H1 (cell line): Measurements from ENCODE around the gene MZF1. TPM values are rescaled to one million over a fixed set of nuclear protein-coding genes. Genes with fewer than 3 reads are reported as not detected.

ENCODE experiments used
- CTCF ChIA-PET: fragments of 300-600 bp; sonication (Branson Sonifier 250); formaldehyde crosslinking; loops from one replicate; lab custom pipeline; 2021; ENCODE audit not compliant: partially characterized antibody; lab: Charles Lee
- POLR2A ChIA-PET: fragments of 300-600 bp; sonication (Branson Sonifier 250); formaldehyde crosslinking; loops from one replicate; lab custom pipeline; 2021; ENCODE audit warnings: inconsistent platforms; ENCODE audit not compliant: partially characterized antibody; lab: Charles Lee
- DNase-seq, 2 experiments: peaks; one replicate each; pipeline versions ENCODE4 v3.0.0 to v3.0.0-alpha.2; 2010 to 2022; ENCODE audit warnings: low spot score in 2 of 2, low read depth in 1 of 2, mixed read lengths in 1 of 2
- FAIRE-seq: peaks from 2 replicates; lab custom pipeline; 2011; peaks lifted over from hg19 to GRCh38; lab: Jason Lieb, UNC
- H2AFZ ChIP-seq: 2 replicates; pipeline ENCODE4 v1.8.1; 2012; ENCODE audit warnings: low read length, inconsistent platforms
- H2AK5ac ChIP-seq: 2 replicates; pipeline ENCODE4 v1.6.1; 2013; ENCODE audit warnings: low read depth, low read length
- H2BK120ac ChIP-seq: replicated peaks from 2 replicates; pipeline ENCODE3; 2013; ENCODE audit warnings: low read depth, low read length, inconsistent platforms
- H2BK12ac ChIP-seq: 2 replicates; pipeline ENCODE4 v1.6.1; 2013; ENCODE audit warnings: low read depth, low read length
- H2BK15ac ChIP-seq: 2 replicates; pipeline ENCODE4 v1.6.1; 2013; ENCODE audit warnings: low read length
- H2BK20ac ChIP-seq: 2 replicates; pipeline ENCODE4 v1.6.1; 2013; ENCODE audit warnings: low read length
- H2BK5ac ChIP-seq: 2 replicates; pipeline ENCODE4 v1.6.1; 2013; ENCODE audit warnings: low read depth, low read length
- H3K14ac ChIP-seq: 2 replicates; pipeline ENCODE4 v1.6.1; 2013; ENCODE audit warnings: inconsistent platforms; ENCODE audit not compliant: insufficient read length
- H3K18ac ChIP-seq: 2 replicates; pipeline ENCODE4 v1.6.1; 2013; ENCODE audit warnings: low read length; ENCODE audit errors: extremely low read depth
- H3K23ac ChIP-seq: 2 replicates; pipeline ENCODE4 v1.6.1; 2013; ENCODE audit warnings: inconsistent platforms; ENCODE audit not compliant: insufficient read length
- H3K23me2 ChIP-seq: 2 replicates; pipeline ENCODE4 v1.6.1; 2013; ENCODE audit warnings: low read depth, low read length
- H3K27ac ChIP-seq: 2 replicates; pipeline ENCODE4 v1.6.1; 2011; ENCODE audit warnings: low read depth, low read length, inconsistent platforms
- H3K27me3 ChIP-seq, 4 experiments: replicated peaks in 1 of 4; 1 replicate in 1 of 4; 2 replicates in 3 of 4; pipeline versions ENCODE4 v1.6.1 to v1.8.1; 2011 to 2013; ENCODE audit warnings: low read length in 3 of 4, mild to moderate bottlenecking in 3 of 4, inconsistent platforms in 2 of 4, mixed read lengths in 2 of 4, moderate library complexity in 1 of 4; ENCODE audit not compliant: control insufficient read depth in 3 of 4, insufficient read depth in 3 of 4; ENCODE audit errors: extremely low read depth in 1 of 4
- H3K36me3 ChIP-seq, 4 experiments: 2 replicates each; pipeline versions ENCODE4 v1.6.1 to v1.8.1; 2011 to 2013; ENCODE audit warnings: mild to moderate bottlenecking in 4 of 4, low read length in 3 of 4, moderate library complexity in 2 of 4, control low read depth in 1 of 4, inconsistent platforms in 1 of 4; ENCODE audit not compliant: insufficient read depth in 4 of 4, control insufficient read depth in 2 of 4
- H3K4ac ChIP-seq: replicated peaks from 2 replicates; pipeline ENCODE3; 2013; ENCODE audit warnings: low read length, low read depth, mixed read lengths, inconsistent platforms; ENCODE audit not compliant: insufficient read length
- H3K4me1 ChIP-seq, 4 experiments: replicated peaks in 1 of 4; 1 replicate in 1 of 4; 2 replicates in 3 of 4; pipeline versions ENCODE4 v1.6.1 to v1.8.1; 2011 to 2013; ENCODE audit warnings: low read length in 3 of 4, inconsistent platforms in 2 of 4, mixed read lengths in 1 of 4; ENCODE audit not compliant: insufficient read depth in 4 of 4, control insufficient read depth in 3 of 4
- H3K4me2 ChIP-seq, 2 experiments: 2 replicates each; pipeline versions ENCODE4 v1.6.1 to v1.8.1; 2011 to 2013; ENCODE audit warnings: low read depth in 2 of 2, low read length in 2 of 2, control low read depth in 1 of 2, inconsistent platforms in 1 of 2, mild to moderate bottlenecking in 1 of 2; ENCODE audit not compliant: insufficient read depth in 1 of 2
- H3K4me3 ChIP-seq, 4 experiments: fragments of 200-600, 300-600 bp in 1 of 4; sonication (generic), shearing (Covaris generic), sonication (Bioruptor Twin) in 1 of 4; 2 replicates each; pipeline versions ENCODE4 v1.5.1 to v1.8.1; 2011 to 2016; ENCODE audit warnings: low read length in 4 of 4, low read depth in 3 of 4, control low read depth in 2 of 4, inconsistent platforms in 2 of 4, mild to moderate bottlenecking in 2 of 4, mixed read lengths in 1 of 4, moderate library complexity in 1 of 4; ENCODE audit not compliant: insufficient read depth in 2 of 4; ENCODE audit errors: extremely low read depth in 1 of 4
- H3K56ac ChIP-seq: replicated peaks from 2 replicates; pipeline ENCODE3; 2013; ENCODE audit warnings: low read depth, mild to moderate bottlenecking, mixed read lengths, low read length, inconsistent platforms; ENCODE audit not compliant: insufficient read length
- H3K79me1 ChIP-seq: 2 replicates; pipeline ENCODE4 v1.6.1; 2013; ENCODE audit warnings: low read depth, low read length, control low read depth
- H3K79me2 ChIP-seq, 2 experiments: 2 replicates each; pipeline versions ENCODE4 v1.6.1 to v1.8.1; 2012 to 2013; ENCODE audit warnings: low read length in 2 of 2, mild to moderate bottlenecking in 2 of 2, inconsistent platforms in 1 of 2; ENCODE audit not compliant: insufficient read depth in 2 of 2, control insufficient read depth in 1 of 2
- H3K9ac ChIP-seq, 4 experiments: replicated peaks in 1 of 4; 1 replicate in 1 of 4; 2 replicates in 3 of 4; pipeline versions ENCODE4 v1.6.1 to v1.8.1; 2011 to 2013; ENCODE audit warnings: low read depth in 3 of 4, low read length in 3 of 4, control low read depth in 2 of 4, mild to moderate bottlenecking in 2 of 4, moderate library complexity in 2 of 4, inconsistent platforms in 1 of 4; ENCODE audit errors: extremely low read depth in 1 of 4
- H3K9me3 ChIP-seq, 2 experiments: 2 replicates each; pipeline versions ENCODE4 v1.6.1 to v1.8.1; 2012 to 2013; ENCODE audit warnings: mild to moderate bottlenecking in 2 of 2, moderate library complexity in 2 of 2, control low read depth in 1 of 2, inconsistent platforms in 1 of 2, low read depth in 1 of 2, low read length in 1 of 2, mixed read lengths in 1 of 2; ENCODE audit not compliant: insufficient read depth in 2 of 2
- H4K20me1 ChIP-seq, 2 experiments: replicated peaks in 1 of 2; 2 replicates each; pipeline versions ENCODE3 to v1.8.1; 2011 to 2013; ENCODE audit warnings: inconsistent platforms in 2 of 2, low read length in 2 of 2, mild to moderate bottlenecking in 1 of 2; ENCODE audit not compliant: insufficient read depth in 2 of 2, control insufficient read depth in 1 of 2
- H4K5ac ChIP-seq: 2 replicates; pipeline ENCODE4 v1.6.1; 2013; ENCODE audit warnings: low read length, low read depth, mixed read lengths, inconsistent platforms; ENCODE audit not compliant: insufficient read length
- H4K8ac ChIP-seq: 2 replicates; pipeline ENCODE4 v1.8.0; 2013; ENCODE audit warnings: mild to moderate bottlenecking, moderate library complexity, low read length, inconsistent platforms; ENCODE audit not compliant: insufficient read depth; ENCODE audit errors: extremely low read depth
- H4K91ac ChIP-seq: replicated peaks from 2 replicates; pipeline ENCODE3; 2013; ENCODE audit warnings: low read length, mixed read lengths, inconsistent platforms; ENCODE audit not compliant: insufficient read length
- BCL11A ChIP-seq, 2 experiments: IDR thresholded peaks; one replicate each; pipeline ENCODE4 v1.6.1; 2011; ENCODE audit warnings: low read depth in 2 of 2, low read length in 2 of 2, mild to moderate bottlenecking in 2 of 2
- CHD1 ChIP-seq: IDR thresholded peaks from 2 replicates; pipeline ENCODE4 v1.6.1; 2012; ENCODE audit warnings: low read depth, low read length, improper control_type of control experiment
- EP300 ChIP-seq, 2 experiments: IDR thresholded peaks; 1 replicate in 1 of 2; 2 replicates in 1 of 2; pipeline ENCODE4 v1.6.1; 2011 to 2012; ENCODE audit warnings: low read depth in 2 of 2, low read length in 2 of 2, mild to moderate bottlenecking in 2 of 2, borderline replicate concordance in 1 of 2, inconsistent platforms in 1 of 2, moderate library complexity in 1 of 2
- GABPA ChIP-seq: IDR thresholded peaks from 2 replicates; pipeline ENCODE4 v1.6.1; 2011; ENCODE audit warnings: mild to moderate bottlenecking, low read length, moderate library complexity, borderline replicate concordance; ENCODE audit not compliant: insufficient read depth
- POLR2A ChIP-seq, 2 experiments: IDR thresholded peaks; 1 replicate in 1 of 2; 2 replicates in 1 of 2; pipeline ENCODE4 v1.6.1; 2011; ENCODE audit warnings: low read depth in 2 of 2, low read length in 2 of 2, mild to moderate bottlenecking in 2 of 2; ENCODE audit errors: control extremely low read depth in 1 of 2
- POLR2AphosphoS5 ChIP-seq: IDR thresholded peaks from 2 replicates; pipeline ENCODE4 v1.6.1; 2011; ENCODE audit warnings: low read depth, low read length
- RAD21 ChIP-seq, 2 experiments: IDR thresholded peaks in 1 of 2; conservative IDR thresholded peaks in 1 of 2; 2 replicates each; pipeline ENCODE4 v1.6.1; 2011; ENCODE audit warnings: low read depth in 2 of 2, low read length in 2 of 2, improper control_type of control experiment in 1 of 2, inconsistent platforms in 1 of 2, mild to moderate bottlenecking in 1 of 2, moderate library complexity in 1 of 2
- RBBP5 ChIP-seq: IDR thresholded peaks from 2 replicates; pipeline ENCODE4 v1.7.1; 2012; ENCODE audit warnings: low read depth, mild to moderate bottlenecking, inconsistent platforms, low read length, moderate library complexity, borderline replicate concordance
- ZNF274 ChIP-seq: IDR thresholded peaks from 2 replicates; pipeline ENCODE4 v1.7.0; 2012; ENCODE audit warnings: low read length, borderline replicate concordance; ENCODE audit errors: extremely low read depth
- whole genome bisulfite sequencing, 2 experiments: shearing (Covaris generic) in 1 of 2; methylation state at CpG; one replicate each; pipeline versions ENCODE4 v1.1.6 to v1.1.7; 2013 to 2015; ENCODE audit warnings: low lambda C conversion rate in 2 of 2, mixed read lengths in 2 of 2, inconsistent platforms in 1 of 2, low coverage in 1 of 2, missing lambda C conversion rate in 1 of 2; ENCODE audit not compliant: insufficient replicate concordance in 2 of 2, insufficient coverage in 1 of 2, insufficient read length in 1 of 2; ENCODE audit errors: extremely low coverage in 1 of 2, missing lambda C conversion rate in 1 of 2; 5-methylcytosine and 5-hydroxymethylcytosine counted together
- polyA plus RNA-seq, 7 experiments: library from polyadenylated mRNA; depleted of rRNA in 3 of 7; stranded (reverse) in 5 of 7; unstranded in 2 of 7; fragments of >200 nt in 5 of 7; fragments of 200-250 nt in 2 of 7; gene quantifications; 1 replicate in 5 of 7; 2 replicates in 1 of 7; 4 replicates in 1 of 7; pipeline versions ENCODE4 v1.2.1 to v1.2.3, GENCODE V29; 2011 to 2013; ENCODE audit warnings: missing spikeins in 2 of 7, mixed read lengths in 2 of 7
- total RNA-seq: library from RNA; stranded (reverse); fragmentation: NEBNext Ultra II Directional; extraction: Animal tissue kit (Norgen Biotek cat#: 25700); gene quantifications from 2 replicates; pipeline ENCODE4 v1.2.1, GENCODE V29; 2021

The MZF1 gene
- total and polyA plus RNA-seq, 2 of the 8 experiments (the other 6 are each of a cell fraction or from before 2014, with no cell fraction given) = 15.2 to 25.0 TPM

GRCh38 chr19:58551577-58552471 lies 21.3 kb downstream of the MZF1 start:
- Histone ChIP-seq H4K8ac (no peak overlapping the region; the same call in 1 of the 2 replicates), H3K79me2 (peaks cover 7 to 34% of the 10 kb centered on the region in 2 experiments), H3K56ac (no peak overlapping the region), H3K9me3 (no peaks in the 10 kb centered on the region), H3K4me3 (no peak overlapping the region), H3K36me3 (peaks cover 46 to 68% (median 60%) of the 10 kb centered on the region in 4 experiments), H2BK15ac (no peak overlapping the region), H3K79me1 (peaks cover 22% of the 10 kb centered on the region), H3K9ac (no peak overlapping the region), H4K20me1 (peaks cover 22 to 37% of the 10 kb centered on the region in 2 experiments), H2AFZ (no peak overlapping the region), H3K27ac (no peak overlapping the region), H2BK20ac (no peak overlapping the region), H3K18ac (no peak overlapping the region), H3K4me2 (no peak overlapping the region), H2BK12ac (no peak overlapping the region), H2BK120ac (no peak overlapping the region), H2AK5ac (no peak overlapping the region), H3K14ac (no peak overlapping the region), H4K91ac (no peak overlapping the region), H3K27me3 (no peaks in the 10 kb centered on the region), H3K4me1 (peaks cover 0 to 15% (median 9%) of the 10 kb centered on the region in 4 experiments; a peak in 6 of 7 replicates), H3K4ac (no peak overlapping the region), H3K23ac (no peak overlapping the region), H4K5ac (no peak overlapping the region), H2BK5ac (no peak overlapping the region), H3K23me2 (peaks cover 9% of the 10 kb centered on the region)
- ChIA-PET CTCF (interaction anchor here (1.4 to 4.6 kb wide), 3 partner anchors 29 to 31 kb away, joined by 3 to 24 read pairs (median 11); partner anchors contain the start of gene ZBTB45), POLR2A (interaction anchor here (0.9 to 13.8 kb wide), 7 partner anchors 7 to 181 kb away, joined by 3 to 650 read pairs (median 6); partner anchors contain the start of genes MZF1, SLC27A5, TRIM28 and UBE2M)
- FAIRE-seq = no peak
- no peak for DNase-seq
- 96% methylated on average over 18 of the region's 18 CpGs; no CpG with 5 or more reads in 1 of the 2 experiments for WGBS, 2 experiments
- no peak for TF ChIP-seq RBBP5
- TF ChIP-seq RAD21 (IDR thresholded peaks at IDR 0.05 in 1 of 2, conservative IDR thresholded peaks at IDR 0.05 in 1 of 2; ENCODE audit: low read depth in 2 of 2, low read length in 2 of 2) = no peak
- no peak for TF ChIP-seq GABPA
- TF ChIP-seq POLR2AphosphoS5 = peak; percentile 92
- no peak for TF ChIP-seq EP300 (IDR thresholded peaks at IDR 0.05; ENCODE audit: borderline replicate concordance in 1 of 2, low read depth in 2 of 2, low read length in 2 of 2)
- no peak for TF ChIP-seq ZNF274
- no peak for TF ChIP-seq CHD1
- no peak for TF ChIP-seq BCL11A (IDR thresholded peaks at IDR 0.05; ENCODE audit: low read depth in 2 of 2, low read length in 2 of 2)
- peak; percentile 32 to 87 for TF ChIP-seq POLR2A (IDR thresholded peaks at IDR 0.05; ENCODE audit: control extremely low read depth in 1 of 2, low read depth in 2 of 2, low read length in 2 of 2)
